Neural cell (in vitro differentiated cells): ENCODE measurements around the gene GSG1L.

Experiments used
- CTCF ChIP-seq: fragments of 450-650 bp; IDR thresholded peaks from 2 replicates; pipeline ENCODE4 v1.5.1; 2014; ENCODE audit warnings: antibody characterized with exemption, mild to moderate bottlenecking, moderate library complexity; ENCODE audit not compliant: poor library complexity, severe bottlenecking
- EP300 ChIP-seq: fragments of 450-650 bp; conservative IDR thresholded peaks from 2 replicates; pipeline ENCODE4 v1.6.1; 2014; ENCODE audit warnings: antibody characterized with exemption, mild to moderate bottlenecking, moderate library complexity; ENCODE audit not compliant: poor library complexity, severe bottlenecking
- EZH2 ChIP-seq: fragments of 200-600, 300-800 bp; shearing (Covaris generic), sonication (generic); IDR thresholded peaks from 2 replicates; pipeline ENCODE4 v1.6.1; 2014; ENCODE audit warnings: antibody characterized with exemption, low read length, borderline replicate concordance, mild to moderate bottlenecking; ENCODE audit not compliant: insufficient read depth, poor library complexity, severe bottlenecking
- MXI1 ChIP-seq: fragments of 450-650 bp; conservative IDR thresholded peaks from 2 replicates; pipeline ENCODE4 v1.6.1; 2014; ENCODE audit warnings: antibody characterized with exemption, mild to moderate bottlenecking; ENCODE audit not compliant: poor library complexity, severe bottlenecking
- REST ChIP-seq: IDR thresholded peaks from 2 replicates; pipeline ENCODE4 v1.6.1; 2012; ENCODE audit warnings: borderline replicate concordance
- TAF1 ChIP-seq: IDR thresholded peaks from 2 replicates; pipeline ENCODE4 v1.6.1; 2012; ENCODE audit warnings: low read depth

GRCh38 chr16:28086186-28087139, 22.9 kb upstream of the GSG1L start:
- TF ChIP-seq CTCF (no peak), TAF1 (no peak), REST (no peak), EZH2 (no peak), EP300 (no peak), MXI1 (no peak)
